Measurements from ENCODE around the gene MRPL42. TPM values are rescaled to one million over a fixed set of nuclear protein-coding genes. Genes with fewer than 3 reads are reported as not detected.

MRPL42 gene
- total and polyA plus RNA-seq, 2 donors (not counting 1 experiment from before 2014, with no cell fraction given), result 31.5 to 45.2 TPM

- H3K4me1 Mint-ChIP-seq, result peaks cover 40% of the 10 kb centered on the region
- no peak overlapping the region for H3K27ac ChIP-seq (ENCODE audit: low read length in 2 of 2)
- H3K27me3 Mint-ChIP-seq, result no peaks in the 10 kb centered on the region
- H3K9me3 Mint-ChIP-seq (ENCODE audit: insufficient read depth), result no peaks in the 10 kb centered on the region
- no peak overlapping the region for H3K4me3 ChIP-seq (ENCODE audit: control extremely low read depth in 1 of 5, extremely low read depth in 1 of 5, insufficient read depth in 1 of 5, low read depth in 2 of 5, low read length in 4 of 5)
- H3K79me2 ChIP-seq (ENCODE audit: control insufficient read depth, insufficient read depth, low read length), result peaks cover 31% of the 10 kb centered on the region
- H3K27me3 ChIP-seq (replicated peaks in 1 of 4; ENCODE audit: control extremely low read depth in 1 of 4, control insufficient read depth in 3 of 4, insufficient read depth in 4 of 4, low read length in 3 of 4), result no peaks in the 10 kb centered on the region
- peak overlapping the region; percentile 94 for H3K4me3 Mint-ChIP-seq
- H4K20me1 ChIP-seq (ENCODE audit: control insufficient read depth, insufficient read depth, low read length, poor library complexity, severe bottlenecking), result peaks cover 8% of the 10 kb centered on the region
- peaks cover 32% of the 10 kb centered on the region in 2 donors for H3K4me1 ChIP-seq (ENCODE audit: control insufficient read depth in 2 of 2, insufficient read depth in 2 of 2, low read length in 2 of 2)
- ATAC-seq (ENCODE audit: low read depth) (no peak), DNase-seq (no peak)
- ChIA-PET POLR2A (no interaction called here), CTCF (interaction anchor here (2.1 kb wide), 1 partner anchor 24 kb away, joined by 8 read pairs; the partner anchor contains the start of gene MRPL42)
- TF ChIP-seq CTCF (IDR thresholded peaks at IDR 0.05) (no peak), EZH2 (IDR thresholded peaks at IDR 0.05; ENCODE audit: borderline replicate concordance, insufficient read depth, low read depth, low read length, poor library complexity, severe bottlenecking) (no peak)
- no peak overlapping the region for H3K4me2 ChIP-seq (replicated peaks; ENCODE audit: low read depth, low read length, poor library complexity, severe bottlenecking)
- 78% methylated on average over 4 of the region's 4 CpGs for WGBS (ENCODE audit: insufficient coverage)
- no peaks in the 10 kb centered on the region for H3K9me3 ChIP-seq (ENCODE audit: control extremely low read depth in 1 of 3, control insufficient read depth in 2 of 3, insufficient read depth in 1 of 3, low read length in 2 of 3)
- H3K9ac ChIP-seq (ENCODE audit: low read length), result no peak overlapping the region
- no peak overlapping the region for H3K27ac Mint-ChIP-seq
- no peaks in the 10 kb centered on the region for H3K36me3 ChIP-seq (replicated peaks in 1 of 2; ENCODE audit: control extremely low read depth in 1 of 2, control insufficient read depth in 1 of 2, extremely low read depth in 1 of 2, insufficient read depth in 2 of 2, low read length in 1 of 2)
- no peak overlapping the region for H2AFZ ChIP-seq (ENCODE audit: insufficient read depth, low read depth, low read length, poor library complexity, severe bottlenecking)
- intact Hi-C loops (cut with micrococcal nuclease), result loop anchor here (5.0 kb wide), 3 partner anchors 129 to 1014 kb away; partner anchors contain the start of genes CEP83 and SOCS2
Measured at GRCh38 chr12:93443576-93443975, 23.7 kb upstream of the MRPL42 start.

- Mint-ChIP-seq H3K4me1 (peaks cover 21% of the 10 kb centered on the region), H3K9me3 (ENCODE audit: insufficient read depth) (no peaks in the 10 kb centered on the region), H3K27ac (peak overlapping the region; percentile 8), H3K4me3 (no peak overlapping the region), H3K27me3 (no peaks in the 10 kb centered on the region)
- Histone ChIP-seq H3K36me3 (replicated peaks in 1 of 2; ENCODE audit: control extremely low read depth in 1 of 2, control insufficient read depth in 1 of 2, extremely low read depth in 1 of 2, insufficient read depth in 2 of 2, low read length in 1 of 2) (no peaks in the 10 kb centered on the region), H4K20me1 (ENCODE audit: control insufficient read depth, insufficient read depth, low read length, poor library complexity, severe bottlenecking) (no peaks in the 10 kb centered on the region), H3K4me3 (ENCODE audit: control extremely low read depth in 1 of 5, extremely low read depth in 1 of 5, insufficient read depth in 1 of 5, low read depth in 2 of 5, low read length in 4 of 5) (no peak overlapping the region), H3K27me3 (replicated peaks in 1 of 4; ENCODE audit: control extremely low read depth in 1 of 4, control insufficient read depth in 3 of 4, insufficient read depth in 4 of 4, low read length in 3 of 4) (no peaks in the 10 kb centered on the region), H3K4me1 (ENCODE audit: control insufficient read depth in 2 of 2, insufficient read depth in 2 of 2, low read length in 2 of 2) (peaks cover 17 to 23% of the 10 kb centered on the region in 2 donors), H3K9ac (ENCODE audit: low read length) (no peak overlapping the region), H3K4me2 (replicated peaks; ENCODE audit: low read depth, low read length, poor library complexity, severe bottlenecking) (no peak overlapping the region), H3K9me3 (ENCODE audit: control extremely low read depth in 1 of 3, control insufficient read depth in 2 of 3, insufficient read depth in 1 of 3, low read length in 2 of 3) (no peaks in the 10 kb centered on the region), H3K79me2 (ENCODE audit: control insufficient read depth, insufficient read depth, low read length) (no peaks in the 10 kb centered on the region), H3K27ac (ENCODE audit: low read length in 2 of 2) (no peak overlapping the region), H2AFZ (ENCODE audit: insufficient read depth, low read depth, low read length, poor library complexity, severe bottlenecking) (no peak overlapping the region)
- intact Hi-C loops (cut with micrococcal nuclease), result no loop called here
- DNase-seq (no peak), ATAC-seq (ENCODE audit: low read depth) (no peak)
- 74% methylated on average over 4 of the region's 4 CpGs for WGBS (ENCODE audit: insufficient coverage)
- ChIA-PET POLR2A (no interaction called here), CTCF (no interaction called here)
- TF ChIP-seq CTCF (IDR thresholded peaks at IDR 0.05) (no peak), EZH2 (IDR thresholded peaks at IDR 0.05; ENCODE audit: borderline replicate concordance, insufficient read depth, low read depth, low read length, poor library complexity, severe bottlenecking) (no peak)
Measured at GRCh38 chr12:93447555-93448290, 19.6 kb upstream of the MRPL42 start.
